GM19452 (cell line): Measurements from ENCODE around the gene ROR2.
"Not testable (repeated sequence)": the region's sequence is repeated elsewhere in the genome, so short reads cannot be mapped to it uniquely, and the experiment has no call there.

ENCODE experiments used
- ATAC-seq: cut with Tn5 transposase; IDR thresholded peaks from one replicate; pipeline ENCODE4 v1.9.1; 2021; ENCODE audit not compliant: unreplicated experiment

The ROR2 gene

DNA sequence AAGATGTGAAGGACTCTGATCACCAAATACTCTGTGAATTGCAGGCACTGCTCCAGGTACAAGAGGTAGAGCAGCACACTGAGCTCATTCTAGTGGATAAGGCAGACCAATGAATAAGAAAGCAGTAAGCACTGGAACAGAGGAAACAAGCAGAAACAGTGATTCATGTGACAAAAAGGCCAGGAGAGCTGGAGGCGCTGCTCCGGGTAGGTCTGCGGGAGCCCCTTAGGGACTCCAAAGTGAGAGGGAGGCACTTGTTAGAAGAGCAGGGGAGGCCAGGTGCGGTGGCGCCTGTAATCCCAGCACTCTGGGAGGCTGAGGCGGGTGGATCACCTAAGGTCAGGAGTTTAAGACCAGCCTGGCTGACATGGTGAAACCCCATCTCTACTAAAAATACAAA, 294.8 kb downstream of the ROR2 start:
- ATAC-seq = no peak

GRCh38 chr9:91654527-91654926, 295.5 kb downstream of the ROR2 start:
- ATAC-seq = no peak

GRCh38 chr9:91647371-91647770, 302.7 kb downstream of the ROR2 start:
- ATAC-seq = no peak

DNA sequence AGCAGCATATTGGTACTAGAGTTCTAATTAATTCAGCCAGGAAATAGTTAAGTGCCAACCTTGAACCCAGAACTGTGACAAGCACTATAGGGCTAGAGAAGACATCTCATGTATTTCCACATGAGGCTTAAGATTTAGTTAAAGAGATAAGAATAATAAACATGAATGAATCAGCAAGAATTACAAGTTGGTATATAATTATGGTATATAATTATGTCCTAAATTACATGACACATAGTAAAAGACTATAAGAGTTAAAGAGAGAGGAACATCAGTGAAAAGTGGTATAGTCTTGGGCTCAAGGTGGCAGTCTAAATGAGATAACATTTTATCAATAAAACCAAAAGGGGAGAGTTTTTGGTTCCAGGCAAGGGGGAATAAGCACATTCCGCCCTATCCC, 303.3 kb downstream of the ROR2 start:
- ATAC-seq = no peak

- no peak for ATAC-seq
Measured at GRCh38 chr9:91644433-91644832, 305.6 kb downstream of the ROR2 start.

DNA sequence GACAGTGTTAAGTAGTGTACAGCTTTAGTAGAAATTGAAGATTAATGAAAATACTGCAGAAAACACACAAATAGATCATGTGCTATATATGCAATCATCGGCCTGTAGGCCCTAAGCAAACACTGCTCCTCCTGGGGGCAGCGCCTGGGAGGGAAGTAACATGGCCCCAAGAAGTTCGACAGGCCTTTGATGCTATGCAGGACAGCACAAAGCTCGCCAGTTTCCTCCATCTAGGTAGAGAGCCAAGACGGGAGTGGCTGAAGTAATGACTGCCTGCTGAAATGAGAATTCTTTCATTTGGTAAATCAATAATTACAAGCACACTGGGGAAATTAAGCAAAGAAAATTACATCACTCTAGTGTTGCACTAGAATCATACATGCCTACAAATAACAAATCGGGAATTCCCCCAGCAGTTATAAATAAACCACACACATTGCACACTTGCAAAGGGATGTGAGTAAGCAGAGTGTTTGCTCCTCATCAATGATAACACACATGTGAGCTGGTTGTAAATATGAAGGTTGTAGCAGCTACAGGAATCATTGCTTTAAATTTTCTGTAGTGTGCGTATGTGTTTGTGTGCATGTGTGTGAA, 306.4 kb downstream of the ROR2 start:
- ATAC-seq = no peak

DNA sequence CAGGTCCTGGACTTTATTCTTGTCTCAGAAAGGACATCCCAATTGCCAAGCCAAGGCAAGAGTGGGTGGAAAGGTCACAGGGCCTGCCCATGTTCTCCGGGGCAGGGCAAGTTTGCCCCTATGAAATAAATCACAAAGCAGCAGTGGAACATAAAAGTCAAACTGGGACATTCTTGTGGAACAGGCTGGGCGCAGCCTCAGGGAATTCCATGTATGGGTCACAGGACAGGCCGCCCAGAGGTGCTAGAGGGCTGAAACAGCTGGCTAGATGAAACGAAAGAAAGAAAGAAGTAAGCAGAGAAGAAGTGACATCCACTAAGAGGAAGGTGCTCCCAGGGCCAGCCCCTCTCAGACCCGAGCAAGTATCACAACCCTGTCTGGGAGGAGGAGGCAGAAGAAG, 307.3 kb downstream of the ROR2 start:
- ATAC-seq = no peak

GRCh38 chr9:91640428-91640827, 309.6 kb downstream of the ROR2 start:
- ATAC-seq = no peak

DNA sequence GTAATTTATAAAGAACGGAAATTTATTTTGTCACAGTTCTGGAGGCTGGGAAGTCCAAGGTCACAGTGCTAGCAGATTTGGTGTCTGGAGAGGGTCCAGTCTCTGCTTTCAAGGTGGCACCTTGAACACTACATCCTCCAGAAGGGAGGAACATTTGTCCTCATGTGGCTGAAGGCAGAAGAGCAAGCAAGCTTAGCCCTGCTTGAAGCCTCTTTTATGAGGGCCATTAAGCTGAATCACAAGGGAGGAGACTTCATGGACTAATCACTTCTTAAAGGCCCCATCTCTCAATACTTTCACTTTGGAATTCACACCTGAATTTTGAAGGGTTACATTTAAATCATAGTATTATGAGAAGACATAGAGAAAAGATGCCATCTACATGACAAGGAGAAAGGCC, 311.0 kb downstream of the ROR2 start:
- ATAC-seq = no peak

DNA sequence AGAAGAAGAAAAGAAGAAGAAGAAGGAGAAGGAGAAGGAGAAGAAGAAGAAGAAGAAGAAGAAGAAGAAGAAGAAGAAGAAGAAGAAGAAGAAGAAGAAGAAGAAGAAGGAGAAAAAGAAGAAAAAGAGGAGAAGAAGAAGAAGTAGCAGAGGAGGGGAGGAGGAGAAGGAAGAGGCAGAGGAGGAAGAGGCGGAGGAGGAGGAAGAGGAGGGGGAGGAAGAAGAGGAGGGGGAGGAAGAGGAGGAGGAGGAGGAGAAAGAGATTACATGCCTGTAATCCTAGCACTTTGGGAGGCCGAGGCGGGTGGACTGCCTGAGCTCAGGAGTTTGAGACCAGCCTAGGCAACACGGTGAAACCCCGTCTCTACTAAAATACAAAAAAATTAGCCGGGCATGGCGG, 315.2 kb downstream of the ROR2 start:
- not testable (repeated sequence) for ATAC-seq

DNA sequence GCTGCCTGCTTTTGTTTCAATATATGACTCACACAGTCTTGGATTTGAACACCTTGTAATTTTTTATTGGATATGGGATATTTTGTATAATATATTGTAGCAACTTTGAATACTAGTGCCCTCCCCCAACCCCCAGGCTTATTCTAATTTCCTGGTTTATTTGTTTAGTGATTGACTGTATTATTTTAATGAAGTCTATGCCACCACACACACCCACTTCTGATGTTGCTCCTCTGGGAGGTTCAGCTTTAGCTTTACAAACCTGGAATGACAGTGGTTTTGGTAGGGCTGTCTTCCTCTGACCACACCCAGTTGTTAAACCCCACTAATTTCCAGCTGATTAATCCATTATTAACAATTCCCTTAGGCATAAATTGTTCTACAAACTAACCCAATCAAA, 320.3 kb downstream of the ROR2 start:
- no peak for ATAC-seq

- no peak for ATAC-seq
Measured at GRCh38 chr9:91628892-91629291, 321.1 kb downstream of the ROR2 start.

DNA sequence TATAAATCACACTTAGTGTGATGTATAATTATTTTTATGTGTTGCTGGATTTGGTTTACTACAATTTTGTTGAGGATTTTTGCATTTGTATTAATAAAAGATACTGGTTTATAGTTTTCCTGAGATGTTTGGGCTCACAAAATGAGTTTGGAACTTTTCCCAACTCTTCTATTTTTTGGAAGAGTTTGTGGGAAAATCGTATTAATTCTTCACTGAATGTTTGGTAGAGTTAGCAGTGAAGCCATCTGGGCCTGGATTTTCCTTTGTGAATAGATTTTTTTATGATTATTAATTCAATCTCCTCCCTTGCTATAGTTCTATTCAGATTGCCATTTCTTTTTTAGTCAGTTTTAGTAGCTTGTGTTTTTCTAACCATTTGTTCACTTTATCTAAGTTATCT, 324.7 kb downstream of the ROR2 start:
- ATAC-seq = no peak

- no peak for ATAC-seq
Measured at GRCh38 chr9:91623004-91623403, 327.0 kb downstream of the ROR2 start.

- ATAC-seq = not testable (repeated sequence)
Measured at GRCh38 chr9:91622121-91622520, 327.9 kb downstream of the ROR2 start.

GRCh38 chr9:91614044-91614443, 336.0 kb downstream of the ROR2 start:
- not testable (repeated sequence) for ATAC-seq

DNA sequence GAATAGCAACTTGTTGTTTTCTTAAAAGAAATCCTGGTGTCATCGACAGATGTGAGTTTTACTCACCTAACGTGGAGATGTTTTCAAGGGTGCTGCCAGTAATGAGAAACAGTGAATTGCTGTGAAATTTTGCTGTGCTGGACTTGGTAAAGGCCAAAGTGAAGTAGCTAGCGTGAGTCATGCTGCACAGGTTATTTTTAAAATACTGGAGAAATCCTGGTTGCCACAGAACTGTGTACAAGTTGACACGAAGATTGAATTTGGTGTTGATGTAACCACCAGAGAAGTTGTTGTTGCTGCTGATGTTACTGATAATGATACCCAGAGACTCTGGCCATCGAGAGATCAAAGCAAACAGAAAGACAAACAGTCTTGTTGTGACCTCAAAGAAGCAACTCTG, 338.4 kb downstream of the ROR2 start:
- no peak for ATAC-seq

- ATAC-seq = no peak
Measured at GRCh38 chr9:91606255-91606995, 343.6 kb downstream of the ROR2 start.

DNA sequence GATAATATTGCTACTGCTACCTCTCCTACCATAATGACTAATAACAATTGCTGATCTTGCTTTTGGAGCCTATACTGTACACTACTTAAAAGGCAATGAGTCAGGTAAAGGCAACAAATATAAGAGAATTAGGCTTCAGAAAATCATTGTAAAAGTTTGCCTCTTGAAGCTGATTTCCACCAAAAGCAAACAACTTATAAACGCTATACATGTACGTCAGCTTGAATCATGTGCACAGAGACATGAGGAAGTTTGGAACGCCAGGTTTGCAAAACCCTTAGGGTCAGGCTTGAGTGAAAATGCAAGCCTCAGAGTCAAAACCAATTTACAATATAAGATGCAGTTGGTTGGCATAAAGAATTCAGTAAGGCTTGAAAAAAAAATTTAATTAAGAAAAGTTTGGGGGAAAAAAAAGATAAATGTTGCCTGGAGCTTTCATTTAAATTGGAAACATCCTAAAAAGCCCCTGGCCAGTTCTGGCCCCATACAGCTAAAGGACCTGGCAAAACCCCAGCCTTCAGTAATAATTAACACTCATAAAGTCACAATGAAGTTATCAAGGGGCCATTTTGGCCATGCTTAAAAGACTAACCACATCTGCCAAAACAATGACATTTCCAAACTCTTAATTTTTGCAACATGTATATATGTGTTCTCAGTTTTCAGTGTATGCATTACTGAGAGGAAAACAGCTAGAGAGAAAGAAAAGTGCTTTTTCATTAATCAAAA, 345.4 kb downstream of the ROR2 start:
- ATAC-seq = no peak

- no peak for ATAC-seq
Measured at GRCh38 chr9:91603932-91604331, 346.1 kb downstream of the ROR2 start.

DNA sequence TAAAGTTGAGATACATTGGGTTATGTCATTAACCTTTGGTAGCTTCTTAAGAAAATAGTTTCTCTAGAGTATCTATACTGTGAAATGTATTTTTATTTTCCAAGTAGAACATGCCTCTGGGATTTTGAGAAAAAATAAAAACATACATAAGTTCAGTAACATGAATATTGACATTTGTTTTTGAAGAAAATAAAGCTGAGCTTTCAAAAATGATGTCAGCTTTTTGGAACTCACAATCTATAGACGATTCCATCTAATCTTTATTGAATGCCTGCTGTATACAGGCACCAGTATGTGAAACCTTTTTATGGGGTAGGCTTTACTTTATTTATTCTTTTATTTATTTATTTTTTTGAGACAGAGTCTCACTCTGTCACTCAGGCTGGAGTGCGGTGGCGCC, 350.5 kb downstream of the ROR2 start:
- no peak for ATAC-seq

- no peak for ATAC-seq
Measured at GRCh38 chr9:91591627-91592026, 358.4 kb downstream of the ROR2 start.
